Common myeloid progenitor, CD34-positive (primary cell): ENCODE results near the gene RGS3.

Source experiments
- CTCF ChIA-PET: fragments of 350-600 bp; sonication (Branson Sonifier 250); formaldehyde crosslinking; loops from one replicate; lab custom pipeline; 2021; ENCODE audit warnings: antibody characterized with exemption; lab: Charles Lee
- POLR2A ChIA-PET: fragments of 350-600 bp; sonication (Branson Sonifier 250); formaldehyde crosslinking; loops from one replicate; lab custom pipeline; 2021; ENCODE audit warnings: antibody characterized with exemption; lab: Charles Lee
- DNase-seq, 3 donors: peaks; one replicate each; pipeline versions ENCODE4 v3.0.0 to v3.0.0-alpha.2; 2013
- H3K27ac ChIP-seq, 2 experiments: 1 replicate in 1 of 2; 2 replicates in 1 of 2; pipeline ENCODE4 v1.7.0; 2013; ENCODE audit warnings: inconsistent platforms in 2 of 2, low read length in 2 of 2, mild to moderate bottlenecking in 2 of 2, low read depth in 1 of 2, moderate library complexity in 1 of 2; ENCODE audit not compliant: severe bottlenecking in 2 of 2, insufficient read depth in 1 of 2, poor library complexity in 1 of 2
- H3K27me3 ChIP-seq, 5 experiments: replicated peaks in 2 of 5; 1 replicate in 3 of 5; 2 replicates in 2 of 5; pipeline versions ENCODE4 v1.6.1 to v1.7.0; 2013; ENCODE audit warnings: low read length in 4 of 5, mild to moderate bottlenecking in 2 of 5, moderate library complexity in 2 of 5, inconsistent platforms in 1 of 5; ENCODE audit not compliant: insufficient read depth in 5 of 5, control insufficient read depth in 4 of 5
- H3K36me3 ChIP-seq, 4 experiments: 1 replicate in 2 of 4; 2 replicates in 2 of 4; pipeline versions ENCODE4 v1.6.1 to v1.7.0; 2013; ENCODE audit warnings: low read length in 3 of 4, control low read depth in 1 of 4, mild to moderate bottlenecking in 1 of 4; ENCODE audit not compliant: control insufficient read depth in 4 of 4, insufficient read depth in 4 of 4
- H3K4me1 ChIP-seq, 4 experiments: 1 replicate in 3 of 4; 2 replicates in 1 of 4; pipeline versions ENCODE4 v1.6.1 to v1.7.1; 2013; ENCODE audit warnings: low read length in 3 of 4, mild to moderate bottlenecking in 3 of 4, control low read depth in 1 of 4, inconsistent platforms in 1 of 4, moderate library complexity in 1 of 4; ENCODE audit not compliant: control insufficient read depth in 4 of 4, insufficient read depth in 4 of 4; ENCODE audit errors: control extremely low read depth in 1 of 4
- H3K4me3 ChIP-seq, 7 experiments: 1 replicate in 4 of 7; 2 replicates in 3 of 7; pipeline versions ENCODE4 v1.5.1 to v1.7.0; 2013; ENCODE audit warnings: mild to moderate bottlenecking in 7 of 7, low read length in 6 of 7, moderate library complexity in 6 of 7, inconsistent platforms in 2 of 7, low read depth in 2 of 7, control low read depth in 1 of 7; ENCODE audit not compliant: insufficient read depth in 4 of 7, control insufficient read depth in 1 of 7; ENCODE audit errors: extremely low read depth in 1 of 7
- H3K9me3 ChIP-seq, 5 experiments: 1 replicate in 4 of 5; 2 replicates in 1 of 5; pipeline versions ENCODE4 v1.6.1 to v1.7.1; 2013; ENCODE audit warnings: low read length in 4 of 5, mild to moderate bottlenecking in 2 of 5, inconsistent platforms in 1 of 5, low read depth in 1 of 5, moderate library complexity in 1 of 5; ENCODE audit not compliant: control insufficient read depth in 4 of 5, insufficient read depth in 2 of 5; ENCODE audit errors: control extremely low read depth in 1 of 5
- WGBS: methylation state at CpG from one replicate; pipeline ENCODE4 v1.1.5; 2013; ENCODE audit not compliant: insufficient coverage; 5-methylcytosine and 5-hydroxymethylcytosine counted together

Gene RGS3

DNA sequence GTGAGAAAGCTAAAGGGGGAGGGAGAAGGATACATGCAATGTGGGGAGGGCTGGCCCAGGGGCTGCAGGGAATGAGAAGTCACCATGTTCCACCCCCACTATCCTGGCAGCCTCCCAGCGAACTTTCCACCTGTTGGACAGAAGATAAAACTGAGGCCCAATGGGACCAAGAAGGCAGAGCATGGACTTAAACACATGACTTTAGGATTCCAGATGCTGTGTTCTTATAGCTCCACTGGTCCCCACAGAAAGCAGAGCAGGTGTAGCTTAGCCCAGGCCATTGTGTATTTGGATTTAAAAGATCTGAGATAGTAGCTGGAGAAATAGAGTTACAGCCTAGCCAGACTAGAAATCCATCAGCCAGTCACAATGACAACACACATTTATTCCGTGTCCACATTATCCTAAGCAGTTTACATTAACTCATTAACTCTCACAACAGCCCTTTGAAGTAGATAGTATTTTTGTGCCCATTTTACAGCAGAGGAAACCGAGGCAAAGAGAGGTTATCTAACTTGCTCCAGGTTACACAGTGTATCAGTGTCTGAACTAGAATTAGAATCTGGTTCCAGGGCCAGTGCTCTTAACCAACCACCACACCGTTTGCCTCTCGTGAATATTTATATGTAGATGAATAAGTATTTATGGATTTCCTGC is 121.0 kb downstream of the RGS3 start:
- POLR2A ChIA-PET = interaction anchor here (0.6 kb wide), 1 partner anchor 288 kb away, joined by 4 read pairs; no protein-coding TSS in a partner anchor
- CTCF ChIA-PET = interaction anchor here (0.6 to 19.0 kb wide), 8 partner anchors 19 to 310 kb away, joined by 3 to 494 read pairs (median 17); partner anchors contain the start of gene ALAD
- H3K36me3 ChIP-seq = peaks cover 7 to 28% (median 20%) of the 10 kb centered on the region in 4 experiments

DNA sequence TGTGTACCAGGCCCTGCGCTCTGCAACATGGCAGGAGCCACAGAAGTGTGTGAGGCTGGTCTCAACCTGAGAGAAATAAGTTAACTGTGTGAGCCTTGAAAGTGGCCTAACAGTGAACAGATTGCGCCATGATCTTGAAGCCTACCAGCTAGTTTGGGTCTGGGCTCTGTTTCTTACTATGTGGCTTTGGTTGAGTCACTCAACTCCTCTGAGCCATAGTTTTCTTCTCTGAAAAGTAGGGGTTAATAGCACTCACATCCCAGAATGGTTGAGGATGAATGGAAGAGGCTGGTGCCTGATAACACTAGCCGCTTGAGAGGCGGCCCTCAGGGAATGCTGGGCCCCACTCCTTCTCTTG is 121.5 kb downstream of the RGS3 start:
- CTCF ChIA-PET = interaction anchor here (1.0 to 19.0 kb wide), 6 partner anchors 20 to 310 kb away, joined by 3 to 494 read pairs (median 37); partner anchors contain the start of gene ALAD
- 96% methylated on average over 4 of the region's 4 CpGs for whole genome bisulfite sequencing

More for the DNA sequence above, 121.0 kb downstream of the RGS3 start:
- H3K27ac ChIP-seq = no peak overlapping the region
- no peak for DNase-seq
- H3K27me3 ChIP-seq = no peaks in the 10 kb centered on the region
- H3K9me3 ChIP-seq = no peaks in the 10 kb centered on the region
- H3K4me3 ChIP-seq = no peak overlapping the region
- H3K4me1 ChIP-seq = peaks cover 18 to 66% (median 64%) of the 10 kb centered on the region in 4 experiments
- WGBS = 97% methylated on average over 3 of the region's 5 CpGs

DNA sequence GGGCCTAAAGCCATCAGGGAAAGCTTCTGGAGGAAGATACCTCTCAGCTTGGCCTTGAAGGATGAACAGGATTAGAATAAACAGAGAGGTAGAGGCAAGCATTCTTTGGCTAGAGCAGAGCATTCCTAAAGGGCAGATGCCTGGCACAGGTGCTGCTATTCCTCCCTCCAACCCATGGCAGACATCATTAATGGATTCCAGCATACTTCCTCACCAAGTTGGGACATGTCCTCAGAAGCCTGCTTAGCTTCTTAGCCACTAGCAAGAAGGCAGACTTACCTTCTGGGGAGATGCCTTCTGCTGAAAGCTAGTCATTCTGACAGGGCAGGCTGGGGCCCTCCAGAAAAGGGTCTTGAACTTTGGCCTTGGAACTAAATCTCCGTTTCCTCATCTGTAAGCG is 122.0 kb downstream of the RGS3 start:
- Histone ChIP-seq H3K27me3 (no peaks in the 10 kb centered on the region), H3K4me3 (no peak overlapping the region), H3K27ac (peak overlapping the region in 1 of 2 experiments; percentile 17), H3K4me1 (peaks cover 14 to 64% (median 61%) of the 10 kb centered on the region in 4 experiments), H3K9me3 (no peaks in the 10 kb centered on the region), H3K36me3 (peaks cover 7 to 28% (median 20%) of the 10 kb centered on the region in 4 experiments)
- ChIA-PET CTCF (interaction anchor here (1.3 to 19.0 kb wide), 5 partner anchors 20 to 183 kb away, joined by 5 to 494 read pairs (median 69); partner anchors contain the start of gene ALAD), POLR2A (no interaction called here)
- no peak for DNase-seq
- 100% methylated on average over 1 of the region's 2 CpGs for WGBS

More for the DNA sequence above, 121.5 kb downstream of the RGS3 start:
- Histone ChIP-seq H3K4me1 (peaks cover 18 to 66% (median 64%) of the 10 kb centered on the region in 4 experiments), H3K4me3 (no peak overlapping the region), H3K27me3 (no peaks in the 10 kb centered on the region), H3K27ac (no peak overlapping the region), H3K36me3 (peaks cover 7 to 28% (median 20%) of the 10 kb centered on the region in 4 experiments), H3K9me3 (no peaks in the 10 kb centered on the region)
- no peak for DNase-seq
- POLR2A ChIA-PET = interaction anchor here (0.6 kb wide), 1 partner anchor 288 kb away, joined by 4 read pairs; no protein-coding TSS in a partner anchor

DNA sequence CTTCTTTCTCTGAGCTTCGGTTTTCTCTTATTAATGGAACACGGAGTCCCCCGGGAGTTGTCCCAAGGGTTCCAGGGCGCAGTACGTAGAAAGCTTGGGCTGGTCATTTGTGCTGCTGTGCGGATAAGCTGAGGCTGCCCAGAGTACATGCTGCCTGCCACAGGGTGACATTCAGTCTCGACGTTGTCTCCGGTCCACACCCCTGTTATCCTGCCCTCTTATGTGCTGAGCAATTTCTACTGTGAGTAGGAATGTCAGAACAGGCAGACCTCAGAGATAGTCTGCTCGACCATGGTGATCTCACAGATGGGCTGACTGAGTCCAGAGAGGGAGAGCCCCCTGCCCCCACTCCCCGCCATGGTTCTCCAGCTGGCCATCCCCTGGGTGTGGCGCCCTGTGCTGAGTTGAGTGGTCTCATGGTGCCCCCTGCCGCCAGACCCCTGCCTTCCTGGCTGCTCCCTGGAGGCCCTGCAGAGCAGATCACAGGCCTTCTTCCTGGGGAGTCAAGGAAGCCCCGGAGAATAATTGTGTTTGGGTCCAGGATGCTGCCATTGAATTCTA is 124.0 kb downstream of the RGS3 start:
- Histone ChIP-seq H3K4me1 (peaks cover 10 to 65% (median 58%) of the 10 kb centered on the region in 4 experiments), H3K27me3 (no peaks in the 10 kb centered on the region), H3K4me3 (no peak overlapping the region), H3K9me3 (no peaks in the 10 kb centered on the region), H3K36me3 (peaks cover 7 to 28% (median 20%) of the 10 kb centered on the region in 4 experiments), H3K27ac (peak overlapping the region; percentile 27 to 59)
- peak in 2 of 3 donors; percentile 43 to 51 for DNase-seq
- POLR2A ChIA-PET = no interaction called here
- CTCF ChIA-PET = interaction anchor here (1.0 to 19.0 kb wide), 21 partner anchors 8 to 475 kb away, joined by 3 to 494 read pairs (median 5); partner anchors contain the start of genes ALAD, C9orf43, CDC26 and POLE3
- WGBS = 76% methylated on average over 13 of the region's 14 CpGs

DNA sequence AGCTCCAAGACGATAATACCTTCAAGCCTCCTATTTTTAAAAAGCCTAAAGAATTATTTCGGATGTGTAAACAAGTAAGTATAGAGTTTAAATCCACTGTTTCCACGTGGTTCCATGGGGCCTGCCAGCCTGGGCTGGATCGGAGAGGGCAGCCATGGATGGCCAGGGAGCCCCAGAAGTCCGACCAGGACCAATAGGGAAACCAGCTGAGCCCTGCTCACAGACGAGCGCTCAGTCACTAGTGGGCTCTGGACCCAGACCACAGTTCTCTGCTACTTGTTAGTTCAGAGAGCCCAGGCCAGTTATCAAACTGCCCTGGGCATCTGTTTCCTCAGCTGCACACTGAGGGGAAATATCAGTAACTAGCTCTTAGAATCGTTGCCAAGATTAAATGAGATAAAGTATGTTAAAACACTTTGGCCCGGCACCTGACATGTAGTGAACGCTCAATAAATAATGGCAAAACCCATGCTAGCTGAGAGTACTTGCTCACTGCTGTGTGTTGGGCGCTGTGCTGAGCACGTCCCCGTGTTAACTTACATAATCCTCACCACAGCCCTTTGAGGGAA is 124.8 kb downstream of the RGS3 start:
- Histone ChIP-seq H3K27ac (peak overlapping the region; percentile 27 to 59), H3K4me3 (peak overlapping the region in 2 of 7 experiments; percentile 54 to 57), H3K4me1 (peaks cover 16 to 73% (median 65%) of the 10 kb centered on the region in 4 experiments), H3K9me3 (no peaks in the 10 kb centered on the region), H3K36me3 (peaks cover 7 to 23% (median 20%) of the 10 kb centered on the region in 4 experiments), H3K27me3 (no peaks in the 10 kb centered on the region)
- CTCF ChIA-PET = interaction anchor here (0.8 to 19.0 kb wide), 27 partner anchors 9 to 449 kb away, joined by 3 to 494 read pairs (median 5); partner anchors contain the start of genes ALAD, C9orf43, CDC26 and POLE3
- DNase-seq = peak in 2 of 3 donors; percentile 74 to 85
- WGBS = 41% methylated on average over 6 of the region's 13 CpGs
- POLR2A ChIA-PET = interaction anchor here (0.6 to 1.0 kb wide), 2 partner anchors 178 to 185 kb away, joined by 3 to 4 read pairs; partner anchors contain the start of gene POLE3

DNA sequence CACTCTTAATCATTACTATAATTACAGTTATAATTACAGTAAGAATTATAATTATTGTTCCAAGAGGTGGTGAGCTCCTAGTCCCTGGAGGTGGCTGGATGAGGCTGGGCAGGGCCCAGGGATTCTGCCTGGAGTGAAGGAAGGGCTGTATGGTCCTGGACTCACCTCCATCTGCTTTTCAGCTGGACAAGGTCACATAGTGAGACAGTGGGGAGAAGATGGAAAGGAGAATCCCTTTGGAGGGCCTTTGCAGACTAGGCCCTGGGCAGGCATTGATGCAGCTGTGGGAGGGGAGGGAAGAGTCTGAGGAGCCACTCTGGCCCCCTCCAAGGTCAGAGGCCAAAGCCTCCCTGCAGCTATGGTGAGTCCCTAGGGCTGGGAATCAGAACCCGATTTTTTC is 125.4 kb downstream of the RGS3 start:
- no peaks in the 10 kb centered on the region for H3K9me3 ChIP-seq
- no peaks in the 10 kb centered on the region for H3K27me3 ChIP-seq
- peak overlapping the region; percentile 49 to 59 for H3K27ac ChIP-seq
- DNase-seq = no peak
- peaks cover 3 to 17% (median 15%) of the 10 kb centered on the region in 4 experiments for H3K36me3 ChIP-seq
- CTCF ChIA-PET = interaction anchor here (0.6 to 19.0 kb wide), 27 partner anchors 9 to 450 kb away, joined by 3 to 494 read pairs (median 6); partner anchors contain the start of genes ALAD, C9orf43, CDC26 and POLE3
- peaks cover 16 to 79% (median 71%) of the 10 kb centered on the region in 4 experiments for H3K4me1 ChIP-seq
- POLR2A ChIA-PET = interaction anchor here (0.6 to 1.0 kb wide), 3 partner anchors 179 to 314 kb away, joined by 3 to 4 read pairs (median 3); partner anchors contain the start of genes CDC26, POLE3 and PRPF4
- peak overlapping the region in 5 of 7 experiments; percentile 17 to 57 (median 54) for H3K4me3 ChIP-seq
- 17% methylated on average over 1 of the region's 1 CpG for WGBS
